GM23338 (cell line): Measurements from ENCODE around the gene SPTBN4. TPM values are rescaled to one million over a fixed set of nuclear protein-coding genes. Genes with fewer than 3 reads are reported as not detected.

Experiments used
- ATAC-seq: fragments of 200-7000 bp; cut with Tn5 transposase; 3 replicates; pipeline ENCODE4 v1.9.1; 2020
- DNase-seq: peaks from one replicate; pipeline ENCODE4 v3.0.0-alpha.2; 2015; ENCODE audit warnings: low spot score
- H2AFZ ChIP-seq: fragments of 200-600 bp; sonication (generic); 2 replicates; pipeline ENCODE4 v1.8.0; 2016; ENCODE audit warnings: antibody characterized with exemption, mild to moderate bottlenecking, moderate library complexity
- H3F3A ChIP-seq: fragments of 200-600 bp; sonication (generic); replicated peaks from 2 replicates; pipeline ENCODE4 v1.8.0; 2017; ENCODE audit warnings: antibody characterized with exemption, mixed run types, low read depth
- H3K27ac ChIP-seq: fragments of 200-600 bp; sonication (generic); 2 replicates; pipeline ENCODE4 v1.6.1; 2016; ENCODE audit warnings: low read depth
- H3K27me3 ChIP-seq: fragments of 200-600 bp; sonication (generic); 2 replicates; pipeline ENCODE4 v1.8.0; 2016; ENCODE audit warnings: mild to moderate bottlenecking, mixed run types, moderate library complexity; ENCODE audit not compliant: insufficient read depth
- H3K36me3 ChIP-seq: fragments of 200-600 bp; sonication (generic); 2 replicates; pipeline ENCODE4 v1.8.0; 2016; ENCODE audit warnings: mild to moderate bottlenecking; ENCODE audit not compliant: insufficient read depth
- H3K4me1 ChIP-seq: fragments of 200-600 bp; sonication (generic); 2 replicates; pipeline ENCODE4 v1.8.0; 2016; ENCODE audit warnings: mild to moderate bottlenecking, moderate library complexity; ENCODE audit not compliant: insufficient read depth
- H3K4me2 ChIP-seq: fragments of 200-600 bp; sonication (generic); 2 replicates; pipeline ENCODE4 v1.7.1; 2017; ENCODE audit warnings: mixed run types
- H3K4me3 ChIP-seq: fragments of 200-600 bp; sonication (generic); 2 replicates; pipeline ENCODE4 v1.6.1; 2016; ENCODE audit warnings: mixed run types
- H3K79me2 ChIP-seq: fragments of 200-600 bp; sonication (generic); replicated peaks from 2 replicates; pipeline ENCODE4 v1.8.0; 2017; ENCODE audit warnings: mild to moderate bottlenecking; ENCODE audit not compliant: insufficient read depth
- H3K9me2 ChIP-seq: fragments of 200-600 bp; sonication (generic); 2 replicates; pipeline ENCODE4 v1.8.0; 2017; ENCODE audit not compliant: insufficient read depth
- H4K20me1 ChIP-seq: fragments of 200-600 bp; sonication (generic); replicated peaks from 2 replicates; pipeline ENCODE4 v1.8.0; 2017; ENCODE audit warnings: mild to moderate bottlenecking; ENCODE audit not compliant: insufficient read depth
- H3K27ac Mint-ChIP-seq: 2 replicates; pipeline ENCODE4 v1.8.0; 2020; ENCODE audit warnings: inconsistent platforms, mild to moderate bottlenecking, moderate library complexity, mixed read lengths
- H3K27me3 Mint-ChIP-seq: 3 replicates; pipeline ENCODE4 v1.8.0; 2022; ENCODE audit warnings: low read depth, mild to moderate bottlenecking, moderate library complexity, mixed read lengths, inconsistent platforms; ENCODE audit not compliant: insufficient read depth, poor library complexity
- H3K36me3 Mint-ChIP-seq: 3 replicates; pipeline ENCODE4 v1.8.0; 2021; ENCODE audit warnings: low read depth, mild to moderate bottlenecking, inconsistent platforms, moderate library complexity, mixed read lengths
- H3K4me1 Mint-ChIP-seq: 3 replicates; pipeline ENCODE4 v1.8.0; 2020; ENCODE audit warnings: mild to moderate bottlenecking, inconsistent platforms, mixed read lengths
- H3K4me3 Mint-ChIP-seq: 3 replicates; pipeline ENCODE4 v1.8.0; 2021; ENCODE audit warnings: moderate library complexity, mild to moderate bottlenecking, inconsistent platforms, mixed read lengths
- H3K9me3 Mint-ChIP-seq: 3 replicates; pipeline ENCODE4 v1.8.0; 2020; ENCODE audit warnings: moderate library complexity, mild to moderate bottlenecking, inconsistent platforms, mixed read lengths
- CTCF ChIP-seq, 2 experiments: fragments of 200-600 bp in 1 of 2; sonication (generic) in 1 of 2; conservative IDR thresholded peaks; 2 replicates each; pipeline versions ENCODE4 v1.5.1 to v1.6.1; 2016 to 2017; ENCODE audit warnings: antibody characterized with exemption in 2 of 2, low read depth in 2 of 2, mild to moderate bottlenecking in 2 of 2, moderate library complexity in 1 of 2
- ETS1 ChIP-seq: IDR thresholded peaks from 2 replicates; pipeline ENCODE4 v1.6.1; 2016; ENCODE audit warnings: antibody characterized with exemption
- EZH2 ChIP-seq: fragments of 200-600 bp; sonication (generic); IDR thresholded peaks from one replicate; pipeline ENCODE4 v1.8.0; 2017; ENCODE audit warnings: antibody characterized with exemption, mild to moderate bottlenecking, low read depth; ENCODE audit not compliant: unreplicated experiment
- EZH2phosphoT487 ChIP-seq: fragments of 200-600 bp; sonication (generic); IDR thresholded peaks from one replicate; pipeline ENCODE4 v1.8.1; 2018; ENCODE audit warnings: antibody characterized with exemption; ENCODE audit not compliant: unreplicated experiment
- JUNB ChIP-seq: IDR thresholded peaks from one replicate; pipeline ENCODE4 v1.6.1; 2016; ENCODE audit warnings: antibody characterized with exemption; ENCODE audit not compliant: unreplicated experiment
- POLR2AphosphoS5 ChIP-seq: IDR thresholded peaks from 2 replicates; pipeline ENCODE4 v1.6.1; 2016; ENCODE audit warnings: antibody characterized with exemption, low read depth
- REST ChIP-seq: IDR thresholded peaks from one replicate; pipeline ENCODE4 v1.6.1; 2018; ENCODE audit warnings: antibody characterized with exemption; ENCODE audit not compliant: unreplicated experiment
- STAT1 ChIP-seq: IDR thresholded peaks from one replicate; pipeline ENCODE4 v1.6.1; 2016; ENCODE audit warnings: antibody characterized with exemption; ENCODE audit not compliant: unreplicated experiment
- ZNF114 ChIP-seq: fragments of 250-450 bp; sonication (Bioruptor Pico); IDR thresholded peaks from 2 replicates; pipeline ENCODE4 v1.5.0; 2020; ENCODE audit warnings: mild to moderate bottlenecking, moderate library complexity
- ZNF331 ChIP-seq: fragments of 250-450 bp; sonication (Bioruptor Pico); IDR thresholded peaks from 2 replicates; pipeline ENCODE4 v1.5.0; 2020; ENCODE audit warnings: low read depth, mild to moderate bottlenecking, moderate library complexity
- ZNF462 ChIP-seq: fragments of 250-450 bp; sonication (Bioruptor Pico); IDR thresholded peaks from 2 replicates; pipeline ENCODE4 v1.5.0; 2020; ENCODE audit warnings: mild to moderate bottlenecking, moderate library complexity
- polyA plus RNA-seq: library from polyadenylated mRNA; unstranded; fragments of >200 nt; fragmentation: Nextera tagmentation; extraction: Ambion mirVana; gene quantifications from 2 replicates; pipeline ENCODE4 v1.2.1, GENCODE V29; 2016
- total RNA-seq: library from RNA; depleted of rRNA; stranded (reverse); fragments of >200 nt; shearing (Covaris generic); gene quantifications from 2 replicates; pipeline ENCODE4 v1.2.3, GENCODE V29; 2014

Gene SPTBN4
- total and polyA plus RNA-seq, 2 experiments from 2014 or later: 1.6 to 2.3 TPM

- TF ChIP-seq EZH2phosphoT487 (no peak), ETS1 (no peak), REST (no peak), CTCF (conservative IDR thresholded peaks at IDR 0.05; ENCODE audit: low read depth in 2 of 2) (no peak)
Measured at GRCh38 chr19:40616941-40617340, 150.1 kb downstream of the SPTBN4 start (continued).

GRCh38 chr19:40617961-40618360 lies 151.2 kb downstream of the SPTBN4 start:
- peaks cover 4% of the 10 kb centered on the region; the same call in 1 of the 2 replicates for H3K4me1 ChIP-seq
- H3K27ac ChIP-seq: no peak overlapping the region
- H3K4me1 Mint-ChIP-seq: peaks cover 6% of the 10 kb centered on the region; the same call in 2 of the 3 replicates
- peaks cover 14% of the 10 kb centered on the region; the same call in 1 of the 2 replicates for H3F3A ChIP-seq
- DNase-seq: no peak
- H3K36me3 Mint-ChIP-seq: peaks cover 31% of the 10 kb centered on the region
- H3K27ac Mint-ChIP-seq: no peak overlapping the region
- no peaks in the 10 kb centered on the region; the same call in 2 of the 3 replicates for H3K9me3 Mint-ChIP-seq
- peaks cover 20% of the 10 kb centered on the region for H3K27me3 Mint-ChIP-seq
- H3K4me3 Mint-ChIP-seq: no peak overlapping the region
- H3K27me3 ChIP-seq: peaks cover under 1% of the 10 kb centered on the region; the same call in 1 of the 2 replicates
- no peak overlapping the region for H3K4me3 ChIP-seq
- H3K4me2 ChIP-seq: no peak overlapping the region
- H3K79me2 ChIP-seq: no peaks in the 10 kb centered on the region
- H3K9me2 ChIP-seq: no peaks in the 10 kb centered on the region
- peaks cover 5% of the 10 kb centered on the region for H4K20me1 ChIP-seq
- ATAC-seq: no peak
- no peak overlapping the region for H2AFZ ChIP-seq
- peaks cover 8% of the 10 kb centered on the region; the same call in 1 of the 2 replicates for H3K36me3 ChIP-seq
- no peak for TF ChIP-seq ZNF331 (CRISPR knock-in tag)
- TF ChIP-seq JUNB: no peak
- no peak for TF ChIP-seq EZH2phosphoT487
- no peak for TF ChIP-seq ZNF462
- no peak for TF ChIP-seq STAT1
- no peak for TF ChIP-seq EZH2
- no peak for TF ChIP-seq POLR2AphosphoS5
- no peak for TF ChIP-seq ZNF114 (CRISPR knock-in tag)
